HFF-Myc (cell line): ENCODE results near the gene NOS1AP.

Experiments used
- DNase-seq: peaks from one replicate; pipeline ENCODE4 v3.0.0-alpha.2; 2011; ENCODE audit warnings: low read depth; ENCODE audit errors: extremely low read depth
- H3K4me3 ChIP-seq: replicated peaks from 2 replicates; pipeline ENCODE4 v1.5.1; 2011; ENCODE audit warnings: low read depth, mild to moderate bottlenecking, control low read depth, low read length
- TF ChIP-seq, protein P1 (sequence below): IDR thresholded peaks from 2 replicates; pipeline ENCODE4 v1.5.1; 2012; ENCODE audit warnings: mild to moderate bottlenecking, low read depth, low read length, control low read depth; ENCODE audit errors: missing control alignments

The NOS1AP gene

GRCh38 chr1:162218975-162219374, 149.5 kb downstream of the NOS1AP start:
- TF ChIP-seq, protein P1, sequence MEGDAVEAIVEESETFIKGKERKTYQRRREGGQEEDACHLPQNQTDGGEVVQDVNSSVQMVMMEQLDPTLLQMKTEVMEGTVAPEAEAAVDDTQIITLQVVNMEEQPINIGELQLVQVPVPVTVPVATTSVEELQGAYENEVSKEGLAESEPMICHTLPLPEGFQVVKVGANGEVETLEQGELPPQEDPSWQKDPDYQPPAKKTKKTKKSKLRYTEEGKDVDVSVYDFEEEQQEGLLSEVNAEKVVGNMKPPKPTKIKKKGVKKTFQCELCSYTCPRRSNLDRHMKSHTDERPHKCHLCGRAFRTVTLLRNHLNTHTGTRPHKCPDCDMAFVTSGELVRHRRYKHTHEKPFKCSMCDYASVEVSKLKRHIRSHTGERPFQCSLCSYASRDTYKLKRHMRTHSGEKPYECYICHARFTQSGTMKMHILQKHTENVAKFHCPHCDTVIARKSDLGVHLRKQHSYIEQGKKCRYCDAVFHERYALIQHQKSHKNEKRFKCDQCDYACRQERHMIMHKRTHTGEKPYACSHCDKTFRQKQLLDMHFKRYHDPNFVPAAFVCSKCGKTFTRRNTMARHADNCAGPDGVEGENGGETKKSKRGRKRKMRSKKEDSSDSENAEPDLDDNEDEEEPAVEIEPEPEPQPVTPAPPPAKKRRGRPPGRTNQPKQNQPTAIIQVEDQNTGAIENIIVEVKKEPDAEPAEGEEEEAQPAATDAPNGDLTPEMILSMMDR, result no peak
- DNase-seq, result no peak
- H3K4me3 ChIP-seq, result no peak overlapping the region

DNA sequence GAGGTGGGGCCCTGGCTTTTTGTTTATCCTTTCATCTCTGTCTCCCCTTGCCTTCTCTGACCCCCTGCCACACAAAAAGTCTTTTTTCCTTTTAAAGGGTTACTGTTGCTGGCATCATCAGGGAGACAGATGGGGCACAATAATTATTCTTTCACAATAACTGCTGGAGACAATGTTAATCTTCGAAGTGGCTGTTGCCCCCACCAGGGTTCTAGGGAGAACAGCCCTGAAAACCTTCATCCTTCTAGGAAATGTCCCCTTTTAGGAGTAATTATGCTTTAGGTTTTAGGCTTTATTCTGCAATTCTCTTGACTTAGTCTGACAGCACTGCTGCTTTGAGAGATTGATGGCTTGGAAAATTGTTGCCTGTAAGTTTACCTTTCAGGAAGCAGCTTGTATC, 150.0 kb downstream of the NOS1AP start:
- H3K4me3 ChIP-seq, result no peak overlapping the region
- DNase-seq, result no peak
- TF ChIP-seq, protein P1, result no peak

- no peak overlapping the region for H3K4me3 ChIP-seq
- no peak for DNase-seq
- TF ChIP-seq, protein P1, result no peak
Measured at GRCh38 chr1:162220009-162220539, 150.6 kb downstream of the NOS1AP start.

GRCh38 chr1:162222014-162222413, 152.5 kb downstream of the NOS1AP start:
- no peak overlapping the region for H3K4me3 ChIP-seq
- DNase-seq, result no peak
- TF ChIP-seq, protein P1, result no peak

DNA sequence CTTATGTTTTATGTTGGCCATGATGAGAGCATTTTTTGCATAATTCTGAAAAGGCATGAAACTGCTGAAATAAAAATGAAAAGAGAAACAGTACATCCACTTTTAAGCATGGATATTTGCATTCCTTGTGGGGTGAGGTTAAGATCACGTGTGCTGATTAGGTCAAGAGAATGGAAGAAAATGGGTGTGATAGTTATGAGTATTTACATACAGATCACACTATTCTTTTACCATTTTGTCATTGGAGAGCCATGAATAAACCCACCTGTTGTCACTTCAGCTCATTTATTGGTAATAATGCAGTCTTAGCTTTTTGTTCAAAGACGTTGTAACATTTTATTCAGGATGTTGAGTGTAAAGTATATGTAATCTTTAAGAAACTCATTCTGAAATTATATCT, 153.2 kb downstream of the NOS1AP start:
- no peak overlapping the region for H3K4me3 ChIP-seq
- TF ChIP-seq, protein P1, result no peak
- no peak for DNase-seq

GRCh38 chr1:162223488-162223887, 154.0 kb downstream of the NOS1AP start:
- TF ChIP-seq, protein P1, result no peak
- no peak for DNase-seq
- H3K4me3 ChIP-seq, result no peak overlapping the region

DNA sequence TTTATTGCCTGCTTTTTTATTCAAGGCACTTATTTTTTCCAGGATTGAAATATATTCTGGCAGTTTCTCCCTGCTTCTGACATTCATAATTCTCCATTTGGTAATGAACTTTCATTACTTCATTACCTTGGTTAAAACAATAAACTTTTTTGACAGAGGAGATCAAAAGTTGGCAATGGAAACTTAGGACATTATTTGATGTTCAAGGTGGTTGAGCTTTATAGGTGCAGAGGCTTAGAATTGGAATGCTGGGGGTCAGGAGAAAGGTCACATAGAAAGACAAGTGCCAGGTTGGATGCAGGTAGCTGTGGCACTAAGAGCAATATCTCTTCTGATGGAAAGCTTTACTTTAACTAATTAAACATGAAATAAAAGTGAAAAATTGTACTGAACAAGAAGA, 154.8 kb downstream of the NOS1AP start:
- TF ChIP-seq, protein P1, result no peak
- no peak for DNase-seq

More for the DNA sequence above, 154.8 kb downstream of the NOS1AP start:
- no peak overlapping the region for H3K4me3 ChIP-seq
